ENCODE measurements around the gene ANKRD12. TPM values are rescaled to one million over a fixed set of nuclear protein-coding genes. Genes with fewer than 3 reads are reported as not detected.

The ANKRD12 gene
- polyA plus RNA-seq, 1 donor (not counting 4 experiments of a cell fraction or from before 2014, with no cell fraction given): 8.0 TPM

- Histone ChIP-seq H3K9me1 (ENCODE audit: control insufficient read depth, extremely low read depth, insufficient read depth, low read length) (no peaks in the 10 kb centered on the region), H3K9me3 (ENCODE audit: control insufficient read depth, low read depth, low read length) (no peaks in the 10 kb centered on the region), H3K9ac (ENCODE audit: control insufficient read depth, extremely low read depth, insufficient read depth, low read length) (no peak overlapping the region), H3K27me3 (ENCODE audit: control insufficient read depth, extremely low read depth, insufficient read depth, low read length) (no peaks in the 10 kb centered on the region), H3K79me2 (ENCODE audit: control insufficient read depth, insufficient read depth, low read length) (no peaks in the 10 kb centered on the region), H3K27ac (ENCODE audit: control insufficient read depth, insufficient read depth, low read length) (no peak overlapping the region), H3K4me2 (ENCODE audit: control insufficient read depth, extremely low read depth, insufficient read depth, low read depth, low read length) (no peak overlapping the region), H3K36me3 (ENCODE audit: control insufficient read depth in 2 of 2, extremely low read depth in 1 of 2, insufficient read depth in 2 of 2, low read length in 2 of 2) (no peaks in the 10 kb centered on the region), H4K20me1 (ENCODE audit: control insufficient read depth, extremely low read depth, insufficient read depth, low read length) (no peaks in the 10 kb centered on the region), H3K4me1 (ENCODE audit: control insufficient read depth, extremely low read depth, insufficient read depth, low read length) (no peaks in the 10 kb centered on the region), H3K4me3 (ENCODE audit: control insufficient read depth in 2 of 3, extremely low read depth in 1 of 3, insufficient read depth in 2 of 3, low read depth in 1 of 3, low read length in 3 of 3) (no peak overlapping the region), H2AFZ (ENCODE audit: control insufficient read depth, low read length) (no peak overlapping the region)
- dilution Hi-C loops (cut with MboI; ENCODE audit: extremely low pct_ligation_motif_present, low sequenced_read_pairs): no loop called here
- DNase-seq (ENCODE audit: low read depth, low spot score) (no peak), FAIRE-seq (no peak)
- TF ChIP-seq EZH2 (IDR thresholded peaks at IDR 0.05; ENCODE audit: low read length): no peak
- TF ChIP-seq CTCF (optimal IDR thresholded peaks at IDR 0.05 in 1 of 3, IDR thresholded peaks at IDR 0.05 in 1 of 3, conservative IDR thresholded peaks at IDR 0.05 in 1 of 3; ENCODE audit: extremely low read depth in 1 of 3, insufficient read depth in 2 of 3, low read length in 3 of 3): no peak
These were observed 107.8 kb downstream of the ANKRD12 start for GRCh38 chr18:9244376-9244775.

- DNase-seq (ENCODE audit: low read depth, low spot score) (no peak), FAIRE-seq (no peak)
- H3K27me3 ChIP-seq (ENCODE audit: control insufficient read depth, extremely low read depth, insufficient read depth, low read length): no peaks in the 10 kb centered on the region
- H3K27ac ChIP-seq (ENCODE audit: control insufficient read depth, insufficient read depth, low read length): no peak overlapping the region
- H3K4me2 ChIP-seq (ENCODE audit: control insufficient read depth, extremely low read depth, insufficient read depth, low read depth, low read length): no peak overlapping the region
- H3K36me3 ChIP-seq (ENCODE audit: control insufficient read depth in 2 of 2, extremely low read depth in 1 of 2, insufficient read depth in 2 of 2, low read length in 2 of 2): no peaks in the 10 kb centered on the region
- no peaks in the 10 kb centered on the region for H3K9me3 ChIP-seq (ENCODE audit: control insufficient read depth, low read depth, low read length)
- no peak overlapping the region for H3K9ac ChIP-seq (ENCODE audit: control insufficient read depth, extremely low read depth, insufficient read depth, low read length)
- TF ChIP-seq EZH2 (IDR thresholded peaks at IDR 0.05; ENCODE audit: low read length): no peak
- TF ChIP-seq CTCF (optimal IDR thresholded peaks at IDR 0.05 in 1 of 3, IDR thresholded peaks at IDR 0.05 in 1 of 3, conservative IDR thresholded peaks at IDR 0.05 in 1 of 3; ENCODE audit: extremely low read depth in 1 of 3, insufficient read depth in 2 of 3, low read length in 3 of 3): no peak
- H3K79me2 ChIP-seq (ENCODE audit: control insufficient read depth, insufficient read depth, low read length): no peaks in the 10 kb centered on the region
- no peak overlapping the region for H2AFZ ChIP-seq (ENCODE audit: control insufficient read depth, low read length)
- no peaks in the 10 kb centered on the region for H3K9me1 ChIP-seq (ENCODE audit: control insufficient read depth, extremely low read depth, insufficient read depth, low read length)
- H4K20me1 ChIP-seq (ENCODE audit: control insufficient read depth, extremely low read depth, insufficient read depth, low read length): no peaks in the 10 kb centered on the region
- H3K4me3 ChIP-seq (ENCODE audit: control insufficient read depth in 2 of 3, extremely low read depth in 1 of 3, insufficient read depth in 2 of 3, low read depth in 1 of 3, low read length in 3 of 3): no peak overlapping the region
- H3K4me1 ChIP-seq (ENCODE audit: control insufficient read depth, extremely low read depth, insufficient read depth, low read length): no peaks in the 10 kb centered on the region
- dilution Hi-C loops (cut with MboI; ENCODE audit: extremely low pct_ligation_motif_present, low sequenced_read_pairs): no loop called here
These were observed 112.1 kb downstream of the ANKRD12 start for GRCh38 chr18:9248661-9249060.
